ENCODE measurements around the gene VIPR2. TPM values are rescaled to one million over a fixed set of nuclear protein-coding genes. Genes with fewer than 3 reads are reported as not detected.

The VIPR2 gene
- total RNA-seq, 1 experiment from 2014 or later: not detected

DNA sequence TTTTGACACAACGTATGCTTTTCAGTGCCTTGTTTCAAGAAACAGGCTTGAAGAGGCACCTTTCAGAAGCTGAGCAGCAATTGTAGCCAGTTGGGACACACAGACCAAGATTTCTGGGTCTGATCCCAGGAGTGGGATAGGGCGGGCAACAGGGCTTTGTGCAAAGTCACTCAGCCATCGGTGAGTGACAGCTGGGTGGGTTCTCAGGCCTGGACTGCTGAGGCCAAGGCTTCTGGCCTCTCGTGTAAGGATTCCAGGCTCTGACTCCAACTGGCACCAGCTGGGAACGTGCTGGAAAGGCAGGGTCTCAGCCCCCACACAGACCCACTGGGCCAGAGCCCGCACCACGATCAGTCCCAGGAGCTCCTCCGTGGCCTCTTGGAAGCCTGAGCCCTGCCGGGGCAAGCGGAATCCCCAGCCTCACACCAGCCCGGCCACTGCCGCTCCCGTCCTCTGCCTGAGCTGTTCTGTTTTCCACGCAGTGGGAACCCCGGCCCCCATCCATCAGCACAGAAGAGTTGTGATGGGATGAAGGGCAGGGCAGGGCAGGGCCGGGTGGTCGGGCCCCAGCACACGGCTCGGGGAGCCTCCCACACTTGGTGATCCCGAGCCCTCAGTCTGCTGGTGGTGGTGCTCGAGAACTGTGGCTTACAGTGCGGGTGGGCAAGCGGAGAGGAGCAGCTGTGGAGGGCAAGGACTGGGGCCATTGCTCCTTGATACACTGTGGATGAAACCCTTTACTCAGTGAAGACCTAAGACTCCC is 46.8 kb downstream of the VIPR2 start:
- Histone ChIP-seq H3K27ac (no peak overlapping the region), H4K20me1 (ENCODE audit: insufficient read depth) (0 out of 2 replicates have a peak, but pooled peaks cover 4% of the 10 kb centered on the region), H3K79me2 (ENCODE audit: low read depth) (no peaks in the 10 kb centered on the region), H3K4me3 (no peak overlapping the region), H3K9me3 (ENCODE audit: insufficient read depth, low read depth) (no peaks in the 10 kb centered on the region), H3K36me3 (ENCODE audit: low read depth) (no peaks in the 10 kb centered on the region), H3F3A (ENCODE audit: insufficient read depth, low read depth) (no peaks in the 10 kb centered on the region), H3K4me2 (no peak overlapping the region), H2AFZ (no peak overlapping the region), H3K27me3 (ENCODE audit: insufficient read depth, low read depth) (peaks cover 87% of the 10 kb centered on the region), H3K4me1 (replicated peaks; ENCODE audit: insufficient read depth) (no peaks in the 10 kb centered on the region), H3K9me2 (ENCODE audit: insufficient read depth) (no peaks in the 10 kb centered on the region)
- ChIA-PET POLR2A (ENCODE audit: unreplicated experiment) (no interaction called here), CTCF (no interaction called here)
- DNase-seq: no peak
- BruUV-seq (replicated peaks): no TSS peak
- intact Hi-C loops (cut with micrococcal nuclease; ENCODE audit: unreplicated experiment): no loop called here
- TF ChIP-seq, protein P1, sequence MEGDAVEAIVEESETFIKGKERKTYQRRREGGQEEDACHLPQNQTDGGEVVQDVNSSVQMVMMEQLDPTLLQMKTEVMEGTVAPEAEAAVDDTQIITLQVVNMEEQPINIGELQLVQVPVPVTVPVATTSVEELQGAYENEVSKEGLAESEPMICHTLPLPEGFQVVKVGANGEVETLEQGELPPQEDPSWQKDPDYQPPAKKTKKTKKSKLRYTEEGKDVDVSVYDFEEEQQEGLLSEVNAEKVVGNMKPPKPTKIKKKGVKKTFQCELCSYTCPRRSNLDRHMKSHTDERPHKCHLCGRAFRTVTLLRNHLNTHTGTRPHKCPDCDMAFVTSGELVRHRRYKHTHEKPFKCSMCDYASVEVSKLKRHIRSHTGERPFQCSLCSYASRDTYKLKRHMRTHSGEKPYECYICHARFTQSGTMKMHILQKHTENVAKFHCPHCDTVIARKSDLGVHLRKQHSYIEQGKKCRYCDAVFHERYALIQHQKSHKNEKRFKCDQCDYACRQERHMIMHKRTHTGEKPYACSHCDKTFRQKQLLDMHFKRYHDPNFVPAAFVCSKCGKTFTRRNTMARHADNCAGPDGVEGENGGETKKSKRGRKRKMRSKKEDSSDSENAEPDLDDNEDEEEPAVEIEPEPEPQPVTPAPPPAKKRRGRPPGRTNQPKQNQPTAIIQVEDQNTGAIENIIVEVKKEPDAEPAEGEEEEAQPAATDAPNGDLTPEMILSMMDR (conservative IDR thresholded peaks at IDR 0.05): no peak
- TF ChIP-seq EZH2 (IDR thresholded peaks at IDR 0.05; ENCODE audit: low read depth): no peak

DNA sequence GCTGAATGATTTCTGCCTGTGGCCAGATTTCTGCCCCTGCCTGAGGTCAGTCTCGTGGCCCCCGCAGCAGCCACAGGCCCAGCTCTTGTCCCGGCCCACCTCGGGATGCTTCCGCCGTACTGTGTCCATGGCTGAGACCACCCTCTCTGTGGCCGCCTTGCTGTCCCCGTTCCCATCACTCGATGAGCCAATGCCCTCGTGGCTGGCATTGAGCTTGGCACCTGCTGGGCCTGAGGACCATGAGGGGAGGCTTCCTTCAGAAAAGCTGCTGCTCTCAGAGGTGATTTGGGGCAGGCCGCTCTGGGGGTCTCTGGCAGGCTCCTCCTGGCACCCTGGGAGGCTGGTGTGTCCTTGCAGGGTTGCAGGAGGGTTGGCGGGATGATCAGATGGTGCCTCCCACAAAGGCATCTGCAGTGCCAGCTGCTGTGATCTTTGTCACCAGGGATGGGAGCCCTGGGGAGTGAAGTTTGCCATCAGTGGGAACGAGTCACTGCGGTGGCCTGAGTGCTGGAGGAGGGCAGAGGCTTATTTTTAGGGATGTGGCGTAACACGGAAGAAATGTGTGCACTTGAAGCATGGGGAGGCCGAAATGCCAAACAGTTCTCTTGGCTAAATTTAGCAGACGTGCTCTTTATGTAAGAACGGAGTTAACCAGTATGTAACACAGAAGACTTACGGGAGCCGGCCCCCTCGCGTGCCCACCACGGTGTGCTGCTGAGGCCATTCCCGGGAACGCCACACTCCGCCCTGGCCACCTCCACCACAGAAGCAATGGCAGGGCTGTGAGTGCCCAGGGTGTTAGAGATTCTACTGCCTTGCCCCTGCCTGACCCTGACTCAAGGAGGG is 47.7 kb downstream of the VIPR2 start:
- ChIA-PET CTCF (no interaction called here), POLR2A (ENCODE audit: unreplicated experiment) (no interaction called here)
- H3K27me3 ChIP-seq (ENCODE audit: insufficient read depth, low read depth): peaks cover 88% of the 10 kb centered on the region
- intact Hi-C loops (cut with micrococcal nuclease; ENCODE audit: unreplicated experiment): no loop called here
- no peaks in the 10 kb centered on the region for H3K4me1 ChIP-seq (replicated peaks; ENCODE audit: insufficient read depth)
- 0 out of 2 replicates have a peak, but pooled peaks cover 4% of the 10 kb centered on the region for H4K20me1 ChIP-seq (ENCODE audit: insufficient read depth)
- no TSS peak for BruUV-seq (replicated peaks)
- no peaks in the 10 kb centered on the region for H3K9me3 ChIP-seq (ENCODE audit: insufficient read depth, low read depth)
- H3F3A ChIP-seq (ENCODE audit: insufficient read depth, low read depth): no peaks in the 10 kb centered on the region
- no peaks in the 10 kb centered on the region for H3K79me2 ChIP-seq (ENCODE audit: low read depth)
- H3K27ac ChIP-seq: no peak overlapping the region
- no peak for DNase-seq
- no peaks in the 10 kb centered on the region for H3K9me2 ChIP-seq (ENCODE audit: insufficient read depth)
- no peak overlapping the region for H3K4me3 ChIP-seq
- TF ChIP-seq, protein P1 (conservative IDR thresholded peaks at IDR 0.05): no peak
- no peak for TF ChIP-seq EZH2 (IDR thresholded peaks at IDR 0.05; ENCODE audit: low read depth)
- H2AFZ ChIP-seq: no peak overlapping the region
- H3K4me2 ChIP-seq: no peak overlapping the region
- H3K36me3 ChIP-seq (ENCODE audit: low read depth): no peaks in the 10 kb centered on the region

DNA sequence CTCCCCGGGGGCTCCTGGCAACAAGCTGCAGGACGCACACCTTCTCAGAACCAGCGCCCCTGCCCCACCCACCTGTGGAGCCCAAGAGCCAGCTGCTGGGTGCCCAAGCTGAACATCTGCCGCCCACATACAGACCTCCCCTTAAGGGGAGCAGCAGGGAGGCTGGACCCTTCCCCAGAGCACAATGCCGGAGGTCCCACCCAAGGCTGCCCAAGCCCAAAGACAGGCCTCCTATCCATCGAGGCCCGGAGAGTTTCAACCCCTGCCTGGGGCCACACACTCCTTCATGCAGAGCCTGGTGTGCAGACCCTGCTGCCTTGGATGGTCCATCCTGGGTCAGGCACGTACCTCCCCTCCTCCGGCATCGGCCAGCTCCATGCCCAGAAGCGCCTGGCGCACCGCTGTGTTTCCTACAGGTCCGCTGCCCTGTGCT is 48.7 kb downstream of the VIPR2 start:
- CTCF ChIA-PET: no interaction called here
- no peaks in the 10 kb centered on the region for H3K79me2 ChIP-seq (ENCODE audit: low read depth)
- DNase-seq: no peak
- no peaks in the 10 kb centered on the region for H3K36me3 ChIP-seq (ENCODE audit: low read depth)
- H3K4me2 ChIP-seq: no peak overlapping the region
- H3K4me1 ChIP-seq (replicated peaks; ENCODE audit: insufficient read depth): no peaks in the 10 kb centered on the region
- H3K27me3 ChIP-seq (ENCODE audit: insufficient read depth, low read depth): peaks cover 98% of the 10 kb centered on the region
- no TSS peak for BruUV-seq (replicated peaks)
- H3F3A ChIP-seq (ENCODE audit: insufficient read depth, low read depth): no peaks in the 10 kb centered on the region
- H4K20me1 ChIP-seq (ENCODE audit: insufficient read depth): 0 out of 2 replicates have a peak, but pooled peaks cover 4% of the 10 kb centered on the region
- H2AFZ ChIP-seq: no peak overlapping the region
- intact Hi-C loops (cut with micrococcal nuclease; ENCODE audit: unreplicated experiment): no loop called here
- POLR2A ChIA-PET (ENCODE audit: unreplicated experiment): no interaction called here
- no peaks in the 10 kb centered on the region for H3K9me3 ChIP-seq (ENCODE audit: insufficient read depth, low read depth)
- no peak overlapping the region for H3K27ac ChIP-seq
- no peak for TF ChIP-seq EZH2 (IDR thresholded peaks at IDR 0.05; ENCODE audit: low read depth)
- TF ChIP-seq, protein P1 (conservative IDR thresholded peaks at IDR 0.05): no peak
- no peaks in the 10 kb centered on the region for H3K9me2 ChIP-seq (ENCODE audit: insufficient read depth)
- H3K4me3 ChIP-seq: no peak overlapping the region
